SK-N-SH treated with all-trans-retinoic acid at 6 μM for 48 hours (cell line): ENCODE data around the gene GNAT2.

ENCODE experiments used
- ATAC-seq: fragments of 200-7000 bp; cut with Tn5 transposase; 3 replicates; pipeline ENCODE4 v1.9.1; 2020; ENCODE audit warnings: mild to moderate bottlenecking, moderate library complexity
- BACH2 ChIP-seq: fragments of 250-450 bp; sonication (Bioruptor Pico); IDR thresholded peaks from 2 replicates; pipeline ENCODE4 v1.9.0; 2021; ENCODE audit warnings: mild to moderate bottlenecking, borderline replicate concordance
- CSDC2 ChIP-seq: fragments of 250-450 bp; sonication (Bioruptor Pico); IDR thresholded peaks from 2 replicates; pipeline ENCODE4 v1.5.0; 2020; ENCODE audit warnings: mild to moderate bottlenecking, moderate library complexity
- ESRRG ChIP-seq: fragments of 250-450 bp; sonication (Bioruptor Pico); IDR thresholded peaks from 2 replicates; pipeline ENCODE4 v1.6.1; 2021; ENCODE audit warnings: mild to moderate bottlenecking
- ISL1 ChIP-seq: fragments of 250-450 bp; sonication (Bioruptor Pico); IDR thresholded peaks from 2 replicates; pipeline ENCODE4 v2.1.2; 2022; ENCODE audit warnings: mild to moderate bottlenecking, moderate library complexity
- OSR1 ChIP-seq: fragments of 250-450 bp; sonication (Bioruptor Pico); IDR thresholded peaks from 2 replicates; pipeline ENCODE4 v1.8.0; 2022; ENCODE audit warnings: moderate library complexity, mild to moderate bottlenecking, inconsistent platforms
- PPARA ChIP-seq: fragments of 250-450 bp; sonication (Bioruptor Pico); IDR thresholded peaks from 2 replicates; pipeline ENCODE4 v1.5.0; 2020; ENCODE audit warnings: mild to moderate bottlenecking, borderline replicate concordance
- SNAI2 ChIP-seq: fragments of 250-450 bp; sonication (Bioruptor Pico); IDR thresholded peaks from 2 replicates; pipeline ENCODE4 v1.5.0; 2020; ENCODE audit warnings: mild to moderate bottlenecking, moderate library complexity
- TCF4 ChIP-seq: fragments of 250-450 bp; sonication (Bioruptor Pico); IDR thresholded peaks from 2 replicates; pipeline ENCODE4 v1.8.0; 2021; ENCODE audit warnings: mild to moderate bottlenecking, moderate library complexity, borderline replicate concordance
- ZFP3 ChIP-seq: fragments of 250-450 bp; sonication (Bioruptor Pico); IDR thresholded peaks from 2 replicates; pipeline ENCODE4 v1.5.0; 2020; ENCODE audit warnings: mild to moderate bottlenecking, moderate library complexity
- ZFP30 ChIP-seq: fragments of 450-650 bp; formaldehyde crosslinking; IDR thresholded peaks from 2 replicates; pipeline ENCODE4 v1.5.0; 2022; ENCODE audit warnings: mild to moderate bottlenecking, moderate library complexity
- ZNF565 ChIP-seq: fragments of 450-650 bp; formaldehyde crosslinking; conservative IDR thresholded peaks from 2 replicates; pipeline ENCODE4 v1.5.0; 2020; ENCODE audit warnings: low read depth, mild to moderate bottlenecking, moderate library complexity
- ZNF70 ChIP-seq: fragments of 450-650 bp; formaldehyde crosslinking; IDR thresholded peaks from 2 replicates; pipeline ENCODE4 v1.5.0; 2020; ENCODE audit warnings: mild to moderate bottlenecking, moderate library complexity
- ZNF8 ChIP-seq: fragments of 450-650 bp; formaldehyde crosslinking; IDR thresholded peaks from 2 replicates; pipeline ENCODE4 v1.5.0; 2020; ENCODE audit warnings: mild to moderate bottlenecking, moderate library complexity
- TF ChIP-seq, protein P1 (sequence below): fragments of 250-450 bp; sonication (Bioruptor Pico); IDR thresholded peaks from 2 replicates; pipeline ENCODE4 v1.8.0; 2021; ENCODE audit warnings: low read depth, mild to moderate bottlenecking, moderate library complexity, borderline replicate concordance
- TF ChIP-seq, protein P2 (sequence below): fragments of 250-450 bp; sonication (Bioruptor Pico); IDR thresholded peaks from 2 replicates; pipeline ENCODE4 v1.5.1; 2020; ENCODE audit warnings: low read depth, mild to moderate bottlenecking, moderate library complexity
- TF ChIP-seq, protein P3 (sequence below): fragments of 250-450 bp; sonication (Bioruptor Pico); IDR thresholded peaks from 2 replicates; pipeline ENCODE4 v1.5.0; 2020; ENCODE audit warnings: mild to moderate bottlenecking, moderate library complexity
- TF ChIP-seq, protein P4 (sequence below): fragments of 250-450 bp; sonication (Bioruptor Pico); IDR thresholded peaks from 2 replicates; pipeline ENCODE4 v1.8.0; 2020; ENCODE audit warnings: mild to moderate bottlenecking, moderate library complexity, borderline replicate concordance

Gene GNAT2

DNA sequence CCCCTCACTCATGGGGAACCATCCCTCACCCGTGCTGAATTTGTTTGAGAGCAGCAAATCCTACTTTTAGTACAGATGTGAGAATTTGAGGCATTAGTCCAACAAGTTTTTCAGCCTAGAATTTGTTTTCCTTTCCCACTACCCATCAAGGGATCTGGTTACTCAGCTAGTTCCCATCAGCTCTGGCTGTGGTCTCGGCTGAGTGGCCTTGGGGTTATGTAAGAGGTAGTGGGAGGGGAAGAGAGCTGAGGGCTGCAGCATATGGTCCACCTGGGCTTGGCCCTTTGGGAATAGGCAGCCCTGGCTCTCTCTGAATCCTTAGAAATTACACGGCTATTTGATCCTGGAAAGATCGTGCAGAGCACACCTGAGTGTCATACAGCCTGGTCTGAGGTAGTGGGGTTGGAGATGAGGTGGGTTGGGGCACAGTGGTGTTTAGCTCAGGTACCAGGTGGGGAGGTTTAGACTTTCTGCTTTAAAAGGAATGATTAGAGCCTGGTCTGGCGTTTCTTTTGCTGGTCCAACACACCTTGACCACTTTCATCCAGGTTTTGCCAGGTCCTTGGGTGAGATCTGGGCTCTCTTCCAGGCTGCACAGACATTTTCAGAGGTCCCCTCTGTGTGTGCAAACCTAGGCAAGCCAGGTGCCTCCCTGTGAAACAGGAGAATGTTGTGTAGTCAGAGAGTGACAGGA lies 40.7 kb upstream of the GNAT2 start:
- TF ChIP-seq, protein P1, sequence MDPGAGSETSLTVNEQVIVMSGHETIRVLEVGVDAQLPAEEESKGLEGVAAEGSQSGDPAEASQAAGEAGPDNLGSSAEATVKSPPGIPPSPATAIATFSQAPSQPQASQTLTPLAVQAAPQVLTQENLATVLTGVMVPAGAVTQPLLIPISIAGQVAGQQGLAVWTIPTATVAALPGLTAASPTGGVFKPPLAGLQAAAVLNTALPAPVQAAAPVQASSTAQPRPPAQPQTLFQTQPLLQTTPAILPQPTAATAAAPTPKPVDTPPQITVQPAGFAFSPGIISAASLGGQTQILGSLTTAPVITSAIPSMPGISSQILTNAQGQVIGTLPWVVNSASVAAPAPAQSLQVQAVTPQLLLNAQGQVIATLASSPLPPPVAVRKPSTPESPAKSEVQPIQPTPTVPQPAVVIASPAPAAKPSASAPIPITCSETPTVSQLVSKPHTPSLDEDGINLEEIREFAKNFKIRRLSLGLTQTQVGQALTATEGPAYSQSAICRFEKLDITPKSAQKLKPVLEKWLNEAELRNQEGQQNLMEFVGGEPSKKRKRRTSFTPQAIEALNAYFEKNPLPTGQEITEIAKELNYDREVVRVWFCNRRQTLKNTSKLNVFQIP (CRISPR knock-in tag), result no peak
- TF ChIP-seq, protein P2, sequence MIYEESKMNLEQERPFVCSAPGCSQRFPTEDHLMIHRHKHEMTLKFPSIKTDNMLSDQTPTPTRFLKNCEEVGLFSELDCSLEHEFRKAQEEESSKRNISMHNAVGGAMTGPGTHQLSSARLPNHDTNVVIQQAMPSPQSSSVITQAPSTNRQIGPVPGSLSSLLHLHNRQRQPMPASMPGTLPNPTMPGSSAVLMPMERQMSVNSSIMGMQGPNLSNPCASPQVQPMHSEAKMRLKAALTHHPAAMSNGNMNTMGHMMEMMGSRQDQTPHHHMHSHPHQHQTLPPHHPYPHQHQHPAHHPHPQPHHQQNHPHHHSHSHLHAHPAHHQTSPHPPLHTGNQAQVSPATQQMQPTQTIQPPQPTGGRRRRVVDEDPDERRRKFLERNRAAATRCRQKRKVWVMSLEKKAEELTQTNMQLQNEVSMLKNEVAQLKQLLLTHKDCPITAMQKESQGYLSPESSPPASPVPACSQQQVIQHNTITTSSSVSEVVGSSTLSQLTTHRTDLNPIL (CRISPR knock-in tag), result no peak
- no peak for TF ChIP-seq ZFP3
- TF ChIP-seq, protein P3, sequence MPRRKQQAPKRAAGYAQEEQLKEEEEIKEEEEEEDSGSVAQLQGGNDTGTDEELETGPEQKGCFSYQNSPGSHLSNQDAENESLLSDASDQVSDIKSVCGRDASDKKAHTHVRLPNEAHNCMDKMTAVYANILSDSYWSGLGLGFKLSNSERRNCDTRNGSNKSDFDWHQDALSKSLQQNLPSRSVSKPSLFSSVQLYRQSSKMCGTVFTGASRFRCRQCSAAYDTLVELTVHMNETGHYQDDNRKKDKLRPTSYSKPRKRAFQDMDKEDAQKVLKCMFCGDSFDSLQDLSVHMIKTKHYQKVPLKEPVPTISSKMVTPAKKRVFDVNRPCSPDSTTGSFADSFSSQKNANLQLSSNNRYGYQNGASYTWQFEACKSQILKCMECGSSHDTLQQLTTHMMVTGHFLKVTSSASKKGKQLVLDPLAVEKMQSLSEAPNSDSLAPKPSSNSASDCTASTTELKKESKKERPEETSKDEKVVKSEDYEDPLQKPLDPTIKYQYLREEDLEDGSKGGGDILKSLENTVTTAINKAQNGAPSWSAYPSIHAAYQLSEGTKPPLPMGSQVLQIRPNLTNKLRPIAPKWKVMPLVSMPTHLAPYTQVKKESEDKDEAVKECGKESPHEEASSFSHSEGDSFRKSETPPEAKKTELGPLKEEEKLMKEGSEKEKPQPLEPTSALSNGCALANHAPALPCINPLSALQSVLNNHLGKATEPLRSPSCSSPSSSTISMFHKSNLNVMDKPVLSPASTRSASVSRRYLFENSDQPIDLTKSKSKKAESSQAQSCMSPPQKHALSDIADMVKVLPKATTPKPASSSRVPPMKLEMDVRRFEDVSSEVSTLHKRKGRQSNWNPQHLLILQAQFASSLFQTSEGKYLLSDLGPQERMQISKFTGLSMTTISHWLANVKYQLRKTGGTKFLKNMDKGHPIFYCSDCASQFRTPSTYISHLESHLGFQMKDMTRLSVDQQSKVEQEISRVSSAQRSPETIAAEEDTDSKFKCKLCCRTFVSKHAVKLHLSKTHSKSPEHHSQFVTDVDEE, result no peak
- TF ChIP-seq, protein P4, sequence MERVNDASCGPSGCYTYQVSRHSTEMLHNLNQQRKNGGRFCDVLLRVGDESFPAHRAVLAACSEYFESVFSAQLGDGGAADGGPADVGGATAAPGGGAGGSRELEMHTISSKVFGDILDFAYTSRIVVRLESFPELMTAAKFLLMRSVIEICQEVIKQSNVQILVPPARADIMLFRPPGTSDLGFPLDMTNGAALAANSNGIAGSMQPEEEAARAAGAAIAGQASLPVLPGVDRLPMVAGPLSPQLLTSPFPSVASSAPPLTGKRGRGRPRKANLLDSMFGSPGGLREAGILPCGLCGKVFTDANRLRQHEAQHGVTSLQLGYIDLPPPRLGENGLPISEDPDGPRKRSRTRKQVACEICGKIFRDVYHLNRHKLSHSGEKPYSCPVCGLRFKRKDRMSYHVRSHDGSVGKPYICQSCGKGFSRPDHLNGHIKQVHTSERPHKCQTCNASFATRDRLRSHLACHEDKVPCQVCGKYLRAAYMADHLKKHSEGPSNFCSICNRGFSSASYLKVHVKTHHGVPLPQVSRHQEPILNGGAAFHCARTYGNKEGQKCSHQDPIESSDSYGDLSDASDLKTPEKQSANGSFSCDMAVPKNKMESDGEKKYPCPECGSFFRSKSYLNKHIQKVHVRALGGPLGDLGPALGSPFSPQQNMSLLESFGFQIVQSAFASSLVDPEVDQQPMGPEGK (CRISPR knock-in tag), result no peak
- TF ChIP-seq ZNF565 (CRISPR knock-in tag), result no peak
- TF ChIP-seq ESRRG, result no peak
- no peak for TF ChIP-seq TCF4 (CRISPR knock-in tag)
- TF ChIP-seq ISL1, result no peak
- no peak for TF ChIP-seq PPARA (CRISPR knock-in tag)
- no peak for TF ChIP-seq ZFP30 (CRISPR knock-in tag)
- TF ChIP-seq SNAI2 (CRISPR knock-in tag), result no peak
- TF ChIP-seq BACH2 (CRISPR knock-in tag), result no peak
- ATAC-seq, result no peak

DNA sequence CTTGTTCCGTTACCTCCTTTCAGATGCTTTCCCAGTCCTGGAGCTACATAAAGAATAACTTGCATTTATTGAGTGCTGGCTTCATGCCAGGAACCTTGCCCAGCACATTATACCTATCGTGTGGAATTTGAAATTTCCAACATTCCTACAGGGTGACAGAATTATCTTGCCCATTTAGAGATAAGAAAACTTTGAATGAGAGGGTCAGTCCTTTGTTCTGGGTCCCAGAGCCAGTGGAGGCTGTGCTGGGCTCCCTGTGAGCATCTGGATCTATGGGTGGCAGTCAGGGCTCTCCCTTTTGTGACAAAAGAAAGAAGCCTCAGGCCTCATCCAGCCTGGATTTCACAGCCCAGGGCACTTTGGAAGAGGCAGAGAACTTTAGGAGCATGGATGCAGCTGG lies 39.7 kb upstream of the GNAT2 start:
- ATAC-seq, result no peak
- TF ChIP-seq ZNF70, result no peak
- TF ChIP-seq ZFP30 (CRISPR knock-in tag), result no peak
- no peak for TF ChIP-seq CSDC2 (CRISPR knock-in tag)
- no peak for TF ChIP-seq BACH2 (CRISPR knock-in tag)
- TF ChIP-seq ZFP3, result no peak
- TF ChIP-seq OSR1 (CRISPR knock-in tag), result no peak
- TF ChIP-seq ZNF565 (CRISPR knock-in tag), result no peak

DNA sequence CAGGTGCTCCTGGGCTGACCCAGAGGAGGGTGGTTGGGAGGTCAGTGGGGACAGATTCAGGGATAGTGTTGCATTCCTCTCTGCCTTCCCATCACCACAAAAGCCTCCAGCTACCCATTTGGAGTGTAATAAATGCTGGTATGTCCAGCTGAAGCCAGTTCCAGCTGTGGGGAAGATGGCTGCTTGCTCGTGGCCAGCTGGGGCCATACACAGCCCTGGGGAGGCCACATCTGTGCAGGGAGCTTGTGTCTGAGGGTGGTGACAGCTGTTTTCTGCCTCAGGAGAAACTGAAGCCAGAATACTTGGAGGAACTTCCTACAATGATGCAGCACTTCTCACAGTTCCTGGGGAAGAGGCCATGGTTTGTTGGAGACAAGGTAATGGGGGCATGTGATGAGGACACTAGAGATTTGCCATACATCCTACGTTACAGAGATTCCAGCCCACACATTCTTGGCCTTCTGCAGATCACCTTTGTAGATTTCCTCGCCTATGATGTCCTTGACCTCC lies 39.2 kb upstream of the GNAT2 start:
- no peak for ATAC-seq
- TF ChIP-seq ZNF8 (CRISPR knock-in tag) (no peak), TCF4 (CRISPR knock-in tag) (no peak), ZNF565 (CRISPR knock-in tag) (no peak), ESRRG (no peak)
- TF ChIP-seq, protein P1 (CRISPR knock-in tag), result no peak
- TF ChIP-seq, protein P4 (CRISPR knock-in tag), result no peak
